Peyer's patch (tissue), 4 donors: ENCODE measurements around the gene ZNF609.

Source experiments
- POLR2A ChIP-seq, 2 donors: fragments of 450-650 bp; IDR thresholded peaks; one replicate each; pipeline ENCODE4 v1.5.1; 2017; ENCODE audit warnings: antibody characterized with exemption in 2 of 2, mild to moderate bottlenecking in 2 of 2, moderate library complexity in 2 of 2
- TF ChIP-seq, protein P1 (sequence below), 6 experiments: fragments of 450-650 bp in 4 of 6; fragments of 200-600 bp in 2 of 6; sonication (generic) in 1 of 6; IDR thresholded peaks; one replicate each; pipeline ENCODE4 v1.5.1; 2017 to 2019; ENCODE audit warnings: antibody characterized with exemption in 6 of 6, mild to moderate bottlenecking in 3 of 6, moderate library complexity in 1 of 6

DNA sequence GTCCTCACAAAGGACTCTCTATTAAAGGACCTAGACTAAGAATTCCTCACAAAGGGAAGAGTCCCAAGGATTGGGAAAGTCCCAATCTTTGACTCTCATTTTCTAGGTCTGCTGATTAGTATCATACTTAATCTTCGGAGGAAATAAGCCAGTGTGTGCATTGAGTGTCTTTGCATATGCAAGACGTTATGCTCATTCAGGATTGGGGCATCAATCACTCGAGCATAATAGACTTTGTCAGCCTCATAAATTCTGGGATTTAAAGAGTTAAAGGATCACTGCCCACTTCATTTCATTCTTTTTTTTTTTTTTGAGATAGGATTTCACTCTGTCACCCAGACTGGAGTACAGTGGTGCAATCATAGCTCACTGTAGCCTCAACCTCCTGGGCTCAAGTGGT, 160.7 kb downstream of the ZNF609 start:
- no peak for TF ChIP-seq POLR2A (IDR thresholded peaks at IDR 0.05)
- TF ChIP-seq, protein P1, sequence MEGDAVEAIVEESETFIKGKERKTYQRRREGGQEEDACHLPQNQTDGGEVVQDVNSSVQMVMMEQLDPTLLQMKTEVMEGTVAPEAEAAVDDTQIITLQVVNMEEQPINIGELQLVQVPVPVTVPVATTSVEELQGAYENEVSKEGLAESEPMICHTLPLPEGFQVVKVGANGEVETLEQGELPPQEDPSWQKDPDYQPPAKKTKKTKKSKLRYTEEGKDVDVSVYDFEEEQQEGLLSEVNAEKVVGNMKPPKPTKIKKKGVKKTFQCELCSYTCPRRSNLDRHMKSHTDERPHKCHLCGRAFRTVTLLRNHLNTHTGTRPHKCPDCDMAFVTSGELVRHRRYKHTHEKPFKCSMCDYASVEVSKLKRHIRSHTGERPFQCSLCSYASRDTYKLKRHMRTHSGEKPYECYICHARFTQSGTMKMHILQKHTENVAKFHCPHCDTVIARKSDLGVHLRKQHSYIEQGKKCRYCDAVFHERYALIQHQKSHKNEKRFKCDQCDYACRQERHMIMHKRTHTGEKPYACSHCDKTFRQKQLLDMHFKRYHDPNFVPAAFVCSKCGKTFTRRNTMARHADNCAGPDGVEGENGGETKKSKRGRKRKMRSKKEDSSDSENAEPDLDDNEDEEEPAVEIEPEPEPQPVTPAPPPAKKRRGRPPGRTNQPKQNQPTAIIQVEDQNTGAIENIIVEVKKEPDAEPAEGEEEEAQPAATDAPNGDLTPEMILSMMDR (IDR thresholded peaks at IDR 0.05) = no peak
